HG02884 (cell line): ENCODE data around the gene KIFAP3.
"Not testable (repeated sequence)": the region's sequence is repeated elsewhere in the genome, so short reads cannot be mapped to it uniquely, and the experiment has no call there.

Source experiments
- ATAC-seq: cut with Tn5 transposase; IDR thresholded peaks from one replicate; pipeline ENCODE4 v1.9.1; 2021; ENCODE audit warnings: mild to moderate bottlenecking, moderate library complexity; ENCODE audit not compliant: unreplicated experiment

KIFAP3 gene

DNA sequence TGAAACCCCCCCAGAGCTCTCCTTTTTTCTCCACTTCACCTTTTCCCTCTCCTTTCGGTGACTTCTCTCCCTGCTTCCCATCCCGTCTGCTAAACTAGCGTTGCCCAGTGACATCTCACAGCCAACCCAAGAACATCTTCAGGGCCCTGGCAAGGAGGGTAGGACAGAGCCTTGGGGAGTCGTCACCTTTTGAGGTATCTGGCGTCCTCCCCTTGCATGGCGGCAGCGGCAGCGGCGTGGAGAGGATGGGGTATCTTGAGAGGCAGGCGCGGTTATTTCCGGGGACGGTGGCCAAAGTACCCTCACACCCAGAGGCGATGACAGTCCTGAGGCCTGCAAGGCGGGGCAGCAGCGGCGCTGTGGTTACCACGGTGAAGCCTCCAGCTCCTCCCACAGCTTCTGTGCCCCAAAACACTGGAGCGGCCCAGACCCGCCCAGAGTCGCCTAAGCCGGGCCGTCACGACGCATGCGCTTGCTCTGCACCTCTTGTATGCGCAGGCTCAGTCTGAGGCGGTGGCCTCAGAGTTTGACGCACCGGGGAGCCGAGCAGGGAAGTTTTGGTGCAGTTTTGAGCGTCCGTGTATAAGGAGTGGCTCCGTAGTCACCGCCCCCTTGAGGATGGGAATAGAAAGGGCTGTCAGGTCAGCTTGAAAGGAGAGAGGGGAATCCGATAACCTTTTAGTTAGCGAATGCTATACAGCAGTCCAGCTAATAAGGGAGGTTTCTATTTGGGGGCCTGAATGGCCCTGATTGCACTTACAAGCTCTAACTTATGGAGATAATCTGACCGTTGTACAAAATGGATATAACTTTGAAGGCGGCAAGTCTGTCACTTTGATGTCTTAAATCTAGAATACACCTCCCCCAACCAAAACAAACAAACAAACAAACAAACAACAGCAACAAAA lies at the start of gene KIFAP3:
KIFAP3 (minus strand) TSS at position 446 of the 908 bp plus-strand sequence; CDS start at position 218, 228 bp downstream.
- peak; percentile 95 for ATAC-seq

DNA sequence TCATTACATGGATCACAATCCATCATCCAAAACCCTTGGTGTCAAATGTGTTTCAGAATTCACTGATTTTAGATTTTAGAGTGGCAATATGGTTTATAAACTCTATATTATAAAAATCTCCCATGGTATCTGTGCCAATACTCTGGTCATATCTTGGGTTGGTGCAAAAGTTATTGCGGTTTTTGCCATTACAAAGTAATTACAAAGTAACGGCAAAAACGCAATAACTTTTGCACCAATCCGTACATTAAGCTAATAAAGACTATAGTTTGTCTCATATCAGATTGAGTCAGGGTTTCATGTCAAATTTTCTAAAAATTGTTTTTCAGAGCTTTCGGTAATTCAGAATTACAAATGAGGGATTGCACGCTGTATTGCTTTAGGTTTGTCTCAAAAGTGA lies 47.9 kb upstream of the KIFAP3 start:
- ATAC-seq: no peak

DNA sequence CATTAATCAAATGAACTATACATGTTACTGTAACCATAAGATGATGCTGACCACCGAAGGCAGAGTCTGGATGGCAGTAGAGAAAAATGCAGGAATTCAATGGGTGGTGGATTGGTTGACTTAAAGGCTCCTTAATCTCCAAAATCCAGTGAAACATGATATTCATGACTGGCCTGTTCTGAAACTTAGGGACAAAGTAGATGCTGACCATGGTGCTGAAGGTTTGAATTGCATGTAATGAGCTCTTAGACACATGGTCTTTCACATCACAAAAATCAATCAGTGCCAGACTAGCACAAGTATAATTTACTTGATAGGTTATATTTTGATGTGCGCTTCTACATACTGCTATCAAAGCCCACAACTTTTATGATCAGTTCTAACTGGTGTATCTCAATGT lies 40.4 kb upstream of the KIFAP3 start:
- ATAC-seq: no peak

DNA sequence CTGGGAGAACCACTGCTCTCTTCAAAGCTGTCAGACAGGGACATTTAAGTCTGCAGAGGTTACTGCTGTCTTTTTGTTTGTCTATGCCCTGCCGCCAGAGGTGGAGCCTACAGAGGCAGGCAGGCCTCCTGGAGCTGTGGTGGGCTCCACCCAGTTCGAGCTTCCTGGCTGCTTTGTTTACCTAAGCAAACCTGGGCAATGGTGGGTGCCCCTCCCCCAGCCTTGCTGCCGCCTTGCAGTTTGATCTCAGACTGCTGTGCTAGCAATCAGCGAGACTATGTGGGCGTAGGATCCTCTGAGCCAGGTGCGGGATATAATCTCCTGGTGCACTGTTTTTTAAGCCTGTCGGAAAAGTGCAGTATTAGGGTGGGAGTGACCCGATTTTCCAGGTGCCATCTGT lies 38.6 kb upstream of the KIFAP3 start:
- ATAC-seq: not testable (repeated sequence)

DNA sequence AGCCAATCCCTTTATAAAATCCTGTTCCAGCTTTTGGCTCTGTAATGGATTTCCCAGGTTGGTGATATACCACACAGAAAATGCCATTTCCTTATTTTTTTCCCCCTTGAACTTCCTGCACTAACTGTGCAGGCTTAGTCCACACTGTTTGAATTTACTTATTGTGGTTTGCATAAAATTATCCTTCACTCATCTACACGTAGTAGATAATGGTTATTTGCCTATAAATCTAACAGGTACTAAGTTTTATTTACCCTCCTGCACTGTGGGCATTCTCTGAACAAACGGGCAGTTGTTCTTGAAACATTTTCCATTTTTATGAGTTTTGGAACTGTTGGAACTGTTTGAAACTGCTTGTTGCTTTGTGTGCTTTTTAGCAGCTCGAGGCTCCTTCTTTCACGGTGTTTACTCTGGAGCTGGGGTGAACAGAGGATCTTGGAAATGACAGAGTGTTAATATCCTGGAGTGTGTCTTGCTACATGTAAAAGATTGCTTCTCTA lies 23.0 kb upstream of the KIFAP3 start:
- no peak for ATAC-seq

DNA sequence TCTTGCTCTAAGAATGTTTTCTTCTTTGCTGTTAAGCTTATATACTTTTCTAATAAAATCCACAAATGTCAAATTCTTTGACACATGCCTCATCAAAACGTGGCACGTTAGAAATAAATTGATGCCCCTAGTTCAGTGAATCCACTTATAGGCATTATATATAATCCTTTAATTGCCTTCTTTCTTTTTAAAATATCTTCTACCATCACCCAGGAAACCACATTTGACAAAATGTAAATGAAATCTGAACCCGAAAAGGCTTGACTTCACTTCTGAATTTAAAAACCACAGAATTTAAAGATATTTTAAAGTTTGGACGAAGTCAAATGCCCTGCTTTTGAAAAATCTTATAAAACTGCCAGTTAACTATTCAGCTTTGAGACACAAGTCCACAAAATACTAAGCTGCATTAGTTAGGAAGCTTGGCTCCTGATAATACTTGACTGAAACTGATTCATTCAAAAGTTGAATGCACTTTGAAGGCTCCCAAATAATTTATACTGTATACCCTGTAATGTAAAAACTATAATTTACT lies 22.4 kb upstream of the KIFAP3 start:
- ATAC-seq: no peak

DNA sequence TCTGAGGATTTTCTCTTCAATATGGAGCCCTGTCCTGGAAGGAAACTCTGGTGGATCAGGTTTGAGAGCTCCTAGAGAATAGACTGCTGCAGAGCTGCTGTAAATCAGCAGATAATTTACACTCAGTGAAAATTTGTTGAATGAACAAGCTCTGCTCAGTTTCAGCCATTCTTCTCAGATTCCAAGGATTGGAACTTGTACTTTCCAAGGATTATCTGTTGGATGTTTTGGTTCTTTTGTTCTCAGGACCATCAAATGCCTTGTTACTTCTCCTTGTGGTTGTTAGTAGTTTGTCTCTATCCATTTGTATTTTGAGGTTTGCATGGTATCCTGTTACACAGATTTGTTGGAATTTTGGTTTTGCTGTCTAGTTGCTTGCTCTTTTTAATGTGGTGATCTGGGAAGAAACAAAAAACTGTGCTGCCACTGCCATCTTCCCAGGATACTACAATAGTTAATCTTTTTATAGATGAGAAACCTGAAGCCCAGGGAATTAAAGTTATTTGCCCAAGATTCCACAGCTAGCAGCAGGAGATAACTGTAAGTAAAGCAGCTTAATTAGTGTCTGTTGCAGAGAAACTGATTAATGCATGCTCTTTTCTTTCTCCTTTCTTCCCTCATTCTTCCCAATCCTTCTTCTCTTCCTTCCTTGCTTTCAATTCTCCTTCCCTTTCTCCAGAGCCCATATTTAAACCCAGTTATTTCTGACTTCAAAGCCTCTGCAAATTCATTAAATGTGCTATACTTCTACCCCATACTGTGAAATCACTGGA lies 21.7 kb upstream of the KIFAP3 start:
- ATAC-seq: no peak

DNA sequence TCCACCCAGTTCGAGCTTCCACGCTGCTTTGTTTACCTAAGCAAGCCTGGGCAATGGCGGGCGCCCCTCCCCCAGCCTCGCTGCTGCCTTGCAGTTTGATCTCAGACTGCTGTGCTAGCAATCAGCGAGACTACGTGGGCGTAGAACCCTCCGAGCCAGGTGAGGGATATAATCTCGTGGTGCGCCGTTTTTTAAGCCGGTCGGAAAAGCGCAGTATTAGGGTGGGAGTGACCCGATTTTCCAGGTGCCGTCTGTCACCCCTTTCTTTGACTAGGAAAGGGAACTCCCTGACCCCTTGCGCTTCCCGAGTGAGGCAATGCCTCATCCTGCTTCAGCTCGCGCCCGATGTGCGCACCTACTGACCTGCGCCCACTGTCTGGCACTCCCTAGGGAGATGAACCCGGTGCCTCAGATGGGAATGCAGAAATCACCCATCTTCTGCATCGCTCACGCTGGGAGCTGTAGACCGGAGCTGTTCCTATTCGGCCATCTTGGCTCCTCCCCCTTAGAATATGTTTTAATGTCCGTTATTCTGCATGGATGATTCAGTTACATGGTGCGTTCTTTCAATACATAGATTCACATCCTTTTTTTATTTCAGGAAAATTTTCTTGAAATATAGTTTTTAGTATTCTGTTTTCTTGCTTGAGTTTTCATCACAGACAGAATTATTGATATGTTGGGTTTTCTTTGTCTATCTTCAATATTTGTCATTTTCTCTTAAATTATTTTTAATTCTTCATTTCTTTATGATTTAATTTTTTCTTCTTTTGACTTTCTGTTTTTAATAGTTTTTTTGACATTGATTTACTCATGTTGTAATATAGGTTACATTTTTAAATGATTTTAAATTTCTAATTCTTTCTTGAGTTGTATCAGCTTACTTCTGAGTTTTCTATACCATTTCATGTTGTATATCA lies 20.5 kb upstream of the KIFAP3 start:
- ATAC-seq: not testable (repeated sequence)

DNA sequence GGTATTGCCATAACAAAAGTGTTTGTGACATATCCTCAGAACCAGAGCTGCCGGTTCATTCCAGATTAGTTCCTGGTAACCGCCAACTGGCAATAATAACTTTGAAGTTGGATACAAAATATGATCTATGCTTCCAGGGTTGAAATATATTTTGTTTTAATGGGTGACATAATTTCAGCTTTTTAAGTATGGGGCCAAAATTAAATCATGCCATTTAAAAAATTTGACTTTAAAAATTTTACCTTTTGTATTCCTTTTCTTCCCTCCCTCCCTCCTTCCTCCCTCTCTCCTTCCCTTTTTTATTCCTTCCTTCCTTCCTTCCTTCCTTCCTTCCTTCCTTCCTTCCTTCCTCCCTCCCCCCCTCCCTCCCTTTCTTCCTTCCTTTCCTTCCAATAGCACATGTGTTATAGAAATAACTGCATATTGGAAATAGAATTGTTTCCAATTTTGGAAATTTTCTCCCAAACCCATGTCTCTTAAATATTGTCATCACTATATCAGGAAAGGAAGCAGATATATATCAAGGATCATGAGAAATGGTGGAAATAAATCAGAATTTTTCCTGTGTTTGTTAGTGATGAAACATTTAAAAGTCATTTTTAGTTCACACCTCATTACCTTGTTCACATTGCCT lies 12.0 kb upstream of the KIFAP3 start:
- ATAC-seq: no peak

DNA sequence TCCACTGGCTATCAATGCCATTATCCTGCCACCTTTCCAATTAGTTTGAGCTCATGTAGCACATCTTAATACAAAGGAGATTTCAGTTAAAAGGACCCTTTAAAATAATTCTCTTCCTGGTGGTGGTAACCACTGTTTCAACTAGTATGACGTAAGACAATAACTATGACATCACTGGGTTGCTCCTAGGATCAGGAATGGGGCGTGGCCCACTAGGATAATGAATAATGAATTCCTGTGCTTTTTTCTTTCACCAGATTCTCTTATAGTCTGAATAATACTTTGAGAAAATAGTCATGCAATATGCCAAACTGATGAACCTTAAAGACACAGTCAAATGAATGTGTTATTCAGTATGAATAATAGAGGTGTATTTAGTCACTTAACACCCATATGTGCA lies 10.6 kb upstream of the KIFAP3 start:
- ATAC-seq: no peak

DNA sequence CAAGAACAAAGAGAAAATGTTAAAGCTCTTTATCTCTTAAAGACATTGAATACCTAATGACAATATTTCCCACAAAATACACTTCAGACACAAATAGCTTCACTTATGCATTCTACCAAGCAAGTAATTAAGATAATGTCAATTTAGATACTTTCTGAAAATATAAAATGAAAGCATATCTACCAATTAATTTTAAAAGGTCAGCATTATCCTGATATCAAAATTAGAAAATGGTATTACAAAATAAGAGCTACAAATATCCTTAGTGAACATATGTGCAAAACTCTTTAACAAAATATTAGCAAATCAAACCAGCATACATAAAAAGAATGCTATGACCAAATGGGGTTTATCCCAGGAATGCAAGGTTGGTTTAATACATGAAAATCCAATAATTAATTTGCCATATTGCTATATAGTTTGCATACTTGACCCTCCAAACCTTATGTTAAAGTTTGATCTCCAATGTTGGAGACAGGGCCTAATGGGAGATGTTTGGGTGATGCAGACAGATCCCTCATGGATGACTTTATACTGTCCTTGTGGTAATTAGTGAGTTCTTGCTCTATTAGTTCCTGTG lies 4.2 kb upstream of the KIFAP3 start:
- no peak for ATAC-seq

DNA sequence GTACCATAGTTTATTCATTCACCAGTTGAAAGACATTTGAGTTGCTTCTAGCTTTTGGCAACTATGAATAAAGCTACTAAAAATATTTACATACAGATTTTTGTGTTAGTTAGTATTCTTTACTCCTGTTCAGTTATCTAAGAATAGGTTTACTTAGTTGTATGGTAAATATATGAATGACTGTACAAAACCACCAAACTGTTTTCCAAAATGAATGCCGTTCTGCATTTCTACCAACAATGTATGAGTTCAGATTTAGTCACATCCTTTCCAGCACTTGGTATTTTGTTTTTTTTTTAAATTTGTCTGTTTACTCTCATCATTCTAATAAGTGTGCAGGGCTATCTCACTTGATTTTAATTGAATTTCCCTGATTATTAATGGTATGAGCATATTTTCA lies 3.4 kb upstream of the KIFAP3 start:
- ATAC-seq: no peak

DNA sequence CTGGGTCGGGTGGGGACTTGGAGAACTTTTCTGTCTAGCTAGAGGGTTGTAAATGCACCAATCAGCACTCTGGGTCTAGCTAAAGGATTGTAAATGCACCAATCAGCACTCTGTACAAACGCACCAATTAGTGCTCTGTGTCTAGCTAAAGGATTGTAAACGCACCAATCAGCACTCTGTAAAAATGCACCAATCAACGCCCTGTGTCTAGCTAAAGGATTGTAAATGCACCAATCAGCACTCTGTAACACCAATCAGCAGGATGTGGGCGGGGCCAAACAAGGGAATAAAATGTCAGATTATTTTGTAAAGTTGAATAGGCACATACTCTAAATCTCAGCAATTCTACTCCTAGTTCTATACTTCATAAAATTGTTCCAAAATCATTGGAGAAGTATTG lies 2.5 kb upstream of the KIFAP3 start:
- ATAC-seq: not testable (repeated sequence)

DNA sequence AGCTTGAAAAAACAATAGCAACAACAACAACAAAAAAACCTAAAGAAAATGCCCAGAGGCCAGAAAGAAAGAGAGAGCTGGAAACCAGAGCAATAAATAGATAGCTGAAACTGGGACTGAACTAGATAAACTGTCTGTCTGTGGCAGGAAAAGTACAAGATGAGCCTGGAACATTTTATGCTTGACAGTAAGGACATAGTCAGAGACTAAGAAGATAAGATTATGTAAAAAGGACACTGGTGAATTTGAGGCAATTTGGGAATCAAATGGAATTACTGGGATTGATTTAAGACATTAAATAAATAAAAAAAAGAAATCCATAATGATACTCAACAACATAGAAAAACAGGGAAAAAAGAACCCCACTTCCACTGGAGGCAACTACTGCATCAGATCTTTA lies 1.7 kb upstream of the KIFAP3 start:
- no peak for ATAC-seq

DNA sequence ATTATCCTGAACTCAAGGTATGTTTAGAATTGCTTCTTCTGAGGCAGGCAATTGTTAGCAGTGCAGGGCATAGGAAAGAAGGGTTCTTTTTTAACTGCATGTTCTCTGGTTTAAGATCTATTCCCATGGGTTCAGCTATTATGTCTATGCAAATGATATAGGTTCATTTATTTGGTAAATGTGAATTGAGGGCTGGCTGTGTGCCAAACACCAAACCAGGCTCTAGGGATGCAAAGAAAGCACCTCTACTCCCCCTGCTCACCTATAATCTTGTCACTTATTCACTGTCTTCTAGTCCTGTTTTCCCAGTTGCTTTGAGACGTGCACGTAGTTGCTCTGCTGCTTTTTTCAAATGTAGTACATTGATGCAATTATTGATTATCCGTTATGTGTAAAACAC lies 691 bp upstream of the KIFAP3 start:
- no peak for ATAC-seq

DNA sequence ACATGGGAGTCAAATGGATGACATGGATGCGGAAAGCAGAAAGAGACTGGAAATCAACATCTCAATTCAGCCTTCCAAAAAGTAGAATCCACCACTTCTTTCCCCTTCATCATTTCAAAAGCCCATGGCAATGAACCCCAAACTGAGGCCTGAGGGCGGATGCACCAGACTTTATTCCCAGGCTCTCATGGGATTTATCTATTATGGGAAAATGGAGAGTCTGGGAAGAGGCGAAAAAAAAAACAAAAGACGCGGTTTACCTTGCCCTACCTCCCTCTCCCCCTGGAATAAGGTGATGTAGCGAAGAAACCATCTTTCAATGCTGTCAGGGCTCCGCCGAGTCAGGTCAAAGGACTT lies 624 bp downstream of the KIFAP3 start:
- ATAC-seq: no peak

DNA sequence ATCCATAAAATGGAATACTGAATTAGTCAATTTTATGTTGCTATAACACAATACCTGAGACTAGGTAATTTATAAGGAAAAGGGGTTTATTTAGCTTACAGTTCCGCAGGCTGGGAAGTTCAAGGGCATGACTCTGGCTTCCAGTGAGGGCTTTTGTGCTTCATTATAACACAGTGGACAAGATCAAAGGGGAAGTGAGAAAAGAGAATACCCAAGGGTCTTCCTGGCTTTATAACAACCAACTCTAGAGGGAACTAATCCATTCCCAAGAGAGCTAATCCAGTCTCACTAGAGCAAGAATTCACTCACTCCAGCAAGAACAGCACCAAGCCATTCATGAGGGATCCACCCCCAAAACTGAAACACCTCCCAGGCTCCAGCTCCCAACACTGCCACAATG lies 3.1 kb downstream of the KIFAP3 start:
- no peak for ATAC-seq

DNA sequence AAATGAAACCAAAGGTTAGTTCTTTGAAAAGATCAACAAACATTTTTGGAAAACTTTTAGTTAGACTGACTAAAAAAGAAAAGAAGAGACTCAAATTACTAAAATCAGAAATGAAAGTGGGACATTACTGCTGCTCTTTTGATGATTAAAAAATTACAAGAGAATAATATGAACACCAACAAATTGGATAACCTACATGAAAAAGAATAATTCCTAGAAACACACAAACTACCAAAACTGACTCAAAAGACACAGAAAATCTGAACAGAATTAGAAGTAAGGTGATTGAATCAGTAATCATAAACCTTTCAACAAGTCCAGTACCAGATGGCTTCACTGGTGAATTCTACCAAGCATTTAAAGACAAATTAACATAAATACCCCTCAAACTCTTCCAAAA lies 5.6 kb downstream of the KIFAP3 start:
- ATAC-seq: no peak

DNA sequence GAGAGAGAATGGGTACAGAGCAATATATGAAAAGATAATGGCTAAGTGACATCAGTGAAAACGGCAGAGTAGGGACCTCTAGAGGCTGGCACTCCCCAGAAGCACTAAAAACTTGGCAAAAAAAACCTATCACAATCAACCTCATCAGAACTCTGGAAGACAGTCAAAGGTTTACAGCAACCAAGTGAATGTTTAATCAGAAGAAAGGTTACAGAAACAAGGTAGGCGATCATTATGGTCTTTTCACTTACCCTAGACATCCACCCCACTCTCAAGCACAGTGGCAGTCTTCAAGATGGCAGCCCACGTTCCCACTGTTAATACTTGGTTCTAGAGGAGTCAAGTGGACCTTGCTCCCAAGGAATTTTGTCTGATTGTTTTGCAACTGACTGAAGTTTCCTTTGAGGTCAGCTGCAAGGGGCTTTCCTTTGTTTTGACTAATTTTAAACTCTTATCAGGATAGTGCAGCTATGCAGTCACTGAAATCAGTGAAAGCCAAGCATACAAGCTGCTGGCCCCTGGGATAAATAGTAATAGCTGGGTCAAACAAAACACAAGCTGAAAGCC lies 7.2 kb downstream of the KIFAP3 start:
- peak; percentile 39 for ATAC-seq
